HG03196 (cell line): ENCODE measurements around the gene SENP3.

Experiments
- ATAC-seq: cut with Tn5 transposase; IDR thresholded peaks from one replicate; pipeline ENCODE4 v1.9.1; 2021; ENCODE audit not compliant: unreplicated experiment

SENP3 gene

DNA sequence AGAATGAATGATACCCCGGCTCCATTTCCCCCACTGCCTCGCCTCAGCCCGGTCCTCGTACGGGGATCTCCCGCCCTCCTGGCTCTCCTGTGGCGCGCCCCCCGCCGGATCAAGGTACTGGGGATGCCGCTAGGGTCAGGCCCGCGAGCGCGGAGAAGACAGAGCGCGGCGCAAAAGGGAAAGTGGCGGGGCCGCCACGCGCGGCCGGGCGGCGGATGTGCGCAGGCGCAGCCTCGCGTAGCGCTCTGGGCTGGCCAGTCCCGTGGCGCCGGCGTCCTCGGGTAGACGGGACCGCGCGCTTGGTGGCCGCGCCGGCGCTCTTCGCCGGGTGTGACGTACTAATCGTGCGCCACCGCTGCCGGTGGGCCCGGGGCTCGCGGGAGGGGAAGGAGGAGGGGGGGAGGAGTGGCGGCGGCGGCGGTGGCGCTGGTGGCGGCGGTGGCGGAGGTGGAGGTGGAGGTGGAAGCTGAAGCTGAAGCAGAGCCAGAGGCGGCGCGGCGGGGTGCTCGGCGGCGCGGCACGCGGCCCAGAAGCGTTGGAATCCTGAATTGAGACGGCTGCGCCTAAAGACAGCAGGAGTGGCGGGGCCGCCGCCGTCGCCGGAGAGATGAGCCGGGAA, at the start of gene SENP3:
Gene SENP3 (plus strand): TSS at position 331 of the 619 bp plus-strand sequence. CDS start 1,158 bp downstream, outside the sequence.
- peak; percentile 48 for ATAC-seq

DNA sequence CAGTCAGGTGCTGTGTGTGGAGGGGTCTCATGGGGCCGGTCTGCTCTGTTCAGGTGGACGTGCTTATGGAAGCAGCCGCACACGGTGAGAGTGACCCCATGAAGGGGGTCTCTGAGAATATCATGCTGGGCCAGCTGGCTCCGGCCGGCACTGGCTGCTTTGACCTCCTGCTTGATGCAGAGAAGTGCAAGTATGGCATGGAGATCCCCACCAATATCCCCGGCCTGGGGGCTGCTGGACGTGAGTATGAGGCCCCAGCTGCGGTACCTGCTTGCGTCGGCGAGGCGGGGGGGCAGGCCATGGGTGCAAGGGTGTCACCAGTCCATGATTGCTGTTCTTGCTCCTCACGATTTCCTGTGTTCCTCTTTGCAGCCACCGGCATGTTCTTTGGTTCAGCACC, 49.6 kb upstream of the SENP3 start:
- no peak for ATAC-seq

- ATAC-seq: no peak
Measured at GRCh38 chr17:7512824-7513540, 48.7 kb upstream of the SENP3 start.

DNA sequence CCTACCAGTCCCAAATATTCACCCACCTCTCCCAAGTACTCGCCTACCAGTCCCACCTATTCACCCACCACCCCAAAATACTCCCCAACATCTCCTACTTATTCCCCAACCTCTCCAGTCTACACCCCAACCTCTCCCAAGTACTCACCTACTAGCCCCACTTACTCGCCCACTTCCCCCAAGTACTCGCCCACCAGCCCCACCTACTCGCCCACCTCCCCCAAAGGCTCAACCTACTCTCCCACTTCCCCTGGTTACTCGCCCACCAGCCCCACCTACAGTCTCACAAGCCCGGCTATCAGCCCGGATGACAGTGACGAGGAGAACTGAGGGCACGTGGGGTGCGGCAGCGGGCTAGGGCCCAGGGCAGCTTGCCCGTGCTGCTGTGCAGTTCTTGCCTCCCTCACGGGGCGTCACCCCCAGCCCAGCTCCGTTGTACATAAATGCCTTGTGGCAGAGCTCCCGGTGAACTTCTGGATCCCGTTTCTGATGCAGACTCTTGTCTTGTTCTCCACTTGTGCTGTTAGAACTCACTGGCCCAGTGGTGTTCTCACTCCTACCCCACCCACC, 47.8 kb upstream of the SENP3 start:
- ATAC-seq: no peak

GRCh38 chr17:7515911-7516610, 45.7 kb upstream of the SENP3 start:
- ATAC-seq: no peak

DNA sequence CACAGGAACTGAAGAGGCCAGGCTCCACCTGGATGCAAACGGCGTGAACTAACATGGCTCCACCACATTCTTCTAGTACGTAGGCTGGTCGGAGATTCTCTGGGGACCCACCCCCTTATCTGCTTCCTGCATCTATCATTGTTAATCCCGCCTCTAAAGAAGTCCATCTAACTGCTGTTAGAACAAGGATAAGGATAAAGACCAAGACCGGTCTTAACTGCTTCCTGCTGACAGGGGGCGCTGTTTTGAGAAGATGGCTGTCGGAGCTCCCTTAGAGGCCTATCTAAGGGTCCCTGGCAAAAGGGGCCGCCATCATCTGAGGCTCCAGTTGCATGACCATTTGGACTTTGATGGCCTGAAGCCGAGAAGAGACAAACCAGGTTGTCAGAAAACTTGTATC, 38.7 kb upstream of the SENP3 start:
- ATAC-seq: no peak

DNA sequence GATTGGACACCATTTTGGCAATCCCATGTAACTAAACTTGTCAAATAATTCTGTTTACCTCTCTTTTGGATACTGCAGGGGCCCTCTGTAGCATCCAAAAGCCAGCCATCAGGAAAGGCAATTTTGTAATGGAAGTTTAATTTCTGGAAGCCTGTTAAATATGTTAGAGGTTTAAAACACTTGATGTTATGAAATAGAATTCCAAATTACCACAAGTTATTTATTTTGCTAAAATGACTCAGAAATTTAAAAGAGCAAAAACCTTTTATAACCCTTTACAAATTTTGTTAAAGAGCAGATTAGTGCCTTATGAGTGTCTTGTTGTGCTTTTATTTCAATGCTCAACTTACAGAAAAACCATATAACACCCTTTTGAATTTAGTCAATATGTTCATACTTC, 32.9 kb upstream of the SENP3 start:
- no peak for ATAC-seq

- ATAC-seq: no peak
Measured at GRCh38 chr17:7530023-7530900, 31.5 kb upstream of the SENP3 start.

- no peak for ATAC-seq
Measured at GRCh38 chr17:7538050-7538449, 23.7 kb upstream of the SENP3 start.

DNA sequence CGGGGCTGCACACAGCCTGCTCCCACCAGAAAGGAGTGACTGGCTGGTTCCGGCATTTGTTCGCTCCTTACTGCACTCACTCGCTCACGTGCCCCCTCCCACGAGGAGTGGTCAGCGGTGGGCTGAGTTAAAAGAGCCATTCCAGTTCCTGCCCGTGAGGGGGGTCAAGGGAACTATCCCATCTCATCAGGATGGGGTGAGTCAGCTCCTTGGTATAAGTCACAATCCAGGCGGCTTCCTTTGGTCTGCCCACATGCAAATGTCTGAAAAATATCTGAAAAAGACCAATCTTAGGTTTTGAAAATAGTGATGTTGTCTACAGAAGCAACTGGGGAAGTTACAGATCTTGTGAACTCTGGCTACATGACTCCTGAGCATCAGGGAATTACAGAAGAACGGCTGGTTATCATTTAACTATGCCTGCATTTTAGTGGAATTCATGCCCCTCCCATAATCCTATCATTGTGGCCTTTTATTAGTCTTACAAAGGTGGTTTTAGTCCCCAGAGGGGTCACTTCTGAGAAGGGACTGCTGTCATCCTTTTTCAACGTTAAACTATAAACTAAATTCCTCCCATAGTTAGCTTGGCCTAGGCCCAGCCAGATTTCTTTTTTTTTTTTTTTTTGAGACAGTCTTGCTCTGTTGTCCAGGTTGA, 22.7 kb upstream of the SENP3 start:
- ATAC-seq: no peak

DNA sequence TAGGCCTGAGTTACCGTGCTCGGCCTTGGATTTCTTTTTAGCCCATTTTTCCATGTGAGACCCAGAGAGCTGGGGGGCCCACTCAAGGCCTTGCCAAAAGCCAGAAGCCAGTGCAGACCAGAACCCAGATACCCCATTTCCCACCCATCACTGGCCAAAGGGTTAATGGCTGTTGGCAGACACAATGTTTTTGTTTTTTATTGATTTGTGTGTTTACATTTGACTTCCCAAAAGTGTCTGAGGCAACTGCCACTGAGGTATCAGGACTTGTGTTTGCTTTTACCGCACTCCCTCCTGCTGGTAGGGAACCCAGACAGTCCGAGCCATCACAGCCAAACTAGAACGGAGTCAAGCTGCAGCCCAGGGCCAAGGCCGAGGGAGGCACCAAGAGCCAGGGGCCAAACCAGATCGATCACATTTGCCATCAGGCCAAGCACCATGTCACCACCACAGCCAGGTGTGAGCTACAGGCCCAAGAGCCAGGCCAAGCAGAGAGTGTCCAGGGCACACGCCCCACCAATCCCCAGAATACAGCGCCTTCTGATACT, 20.6 kb upstream of the SENP3 start:
- no peak for ATAC-seq

DNA sequence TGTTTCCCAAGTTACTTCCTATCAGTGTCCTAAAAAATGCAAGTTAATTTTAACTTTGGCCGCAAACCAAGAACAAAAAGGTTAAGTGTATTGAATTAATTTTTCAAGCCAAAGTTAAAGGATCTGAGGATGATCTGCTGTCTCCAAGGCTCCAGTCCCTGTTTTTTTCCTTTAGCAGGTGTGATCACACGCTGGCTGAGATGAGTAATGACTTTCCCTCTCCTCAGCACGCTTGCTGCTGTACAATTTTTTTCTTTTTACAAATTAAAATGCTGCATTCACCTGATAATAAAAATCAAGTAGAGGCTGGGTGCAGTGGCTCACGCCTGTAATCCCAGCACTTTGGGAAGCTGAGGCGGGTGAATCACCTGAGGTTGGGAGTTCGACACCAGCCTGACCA, 16.8 kb upstream of the SENP3 start:
- ATAC-seq: no peak

DNA sequence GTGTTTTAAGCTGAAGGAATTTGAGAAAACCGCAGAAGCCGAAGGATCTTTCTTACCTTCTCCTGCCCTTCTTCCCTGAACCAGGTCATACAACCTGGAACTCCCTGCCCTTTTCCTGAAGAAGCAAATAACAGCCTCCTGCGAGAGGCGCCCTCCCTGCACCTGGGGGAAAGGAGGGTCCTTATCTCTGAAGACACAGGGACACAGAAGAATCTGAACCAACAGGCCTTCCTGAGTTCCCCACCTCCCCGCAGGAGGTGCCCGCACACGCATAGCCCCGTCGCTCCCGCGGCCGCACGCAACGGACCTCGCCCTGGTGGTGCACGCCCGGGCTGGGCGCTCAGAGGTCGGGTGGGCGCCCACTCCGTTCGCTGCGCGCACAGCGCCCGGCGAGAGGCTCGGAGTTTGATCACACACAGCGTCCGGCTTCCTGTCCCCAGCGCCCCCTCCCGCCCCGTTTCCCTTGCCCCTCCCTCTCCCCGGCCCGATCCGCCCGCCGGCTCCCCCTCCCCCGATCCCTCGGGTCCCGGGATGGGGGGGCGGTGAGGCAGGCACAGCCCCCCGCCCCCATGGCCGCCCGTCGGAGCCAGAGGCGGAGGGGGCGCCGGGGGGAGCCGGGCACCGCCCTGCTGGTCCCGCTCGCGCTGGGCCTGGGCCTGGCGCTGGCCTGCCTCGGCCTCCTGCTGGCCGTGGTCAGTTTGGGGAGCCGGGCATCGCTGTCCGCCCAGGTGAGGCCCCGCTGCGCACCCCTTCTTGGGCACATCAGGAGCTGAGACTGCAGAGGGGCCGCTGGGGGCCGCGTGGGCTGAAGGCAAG, 12.9 kb upstream of the SENP3 start, which contains the start of gene TNFSF12:
Gene TNFSF12 (plus strand): TSS at position 474 of the 816 bp plus-strand sequence. CDS start 96 bp downstream, at position 570.
- ATAC-seq: no peak

GRCh38 chr17:7549401-7550055, 12.2 kb upstream of the SENP3 start:
- ATAC-seq: no peak

- no peak for ATAC-seq
Measured at GRCh38 chr17:7550344-7550743, 11.4 kb upstream of the SENP3 start.

- ATAC-seq: no peak
Measured at GRCh38 chr17:7551396-7551795, 10.3 kb upstream of the SENP3 start.

DNA sequence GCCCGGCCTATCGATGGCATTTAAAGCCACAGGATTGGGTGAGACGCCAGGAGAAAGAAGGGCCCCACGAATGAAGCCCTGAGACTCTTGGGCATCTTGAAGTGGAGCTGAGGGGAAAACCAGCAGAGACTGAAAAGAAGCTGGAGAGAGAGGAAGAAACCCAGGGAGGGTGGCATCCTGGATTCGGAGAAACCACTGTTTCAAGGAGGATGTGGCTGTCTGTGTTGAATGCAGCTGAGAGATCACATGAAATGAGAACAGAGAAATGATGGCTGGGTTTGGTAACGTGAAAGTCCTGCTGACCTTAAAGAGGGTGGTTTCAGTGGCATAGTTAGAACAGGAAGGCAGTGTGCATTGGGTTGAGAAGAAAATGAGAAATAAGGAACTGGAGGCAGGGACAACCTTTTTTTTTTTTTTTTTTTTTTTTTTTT, 9.1 kb upstream of the SENP3 start:
- peak; percentile 51 for ATAC-seq

- no peak for ATAC-seq
Measured at GRCh38 chr17:7553356-7553755, 8.4 kb upstream of the SENP3 start.
